Skeletal muscle tissue (tissue), 4 donors: ENCODE data around the gene PTP4A1. TPM values are rescaled to one million over a fixed set of nuclear protein-coding genes. Genes with fewer than 3 reads are reported as not detected.

Experiments
- H3K27ac ChIP-seq: one replicate; pipeline ENCODE4 v1.7.0; 2013; ENCODE audit warnings: mild to moderate bottlenecking, low read depth, low read length, inconsistent platforms
- H3K27me3 ChIP-seq, 3 donors: one replicate each; pipeline ENCODE4 v1.7.0; 2013; ENCODE audit warnings: low read length in 3 of 3; ENCODE audit not compliant: control insufficient read depth in 3 of 3, insufficient read depth in 3 of 3
- H3K36me3 ChIP-seq, 3 donors: one replicate each; pipeline ENCODE4 v1.7.0; 2013; ENCODE audit warnings: low read length in 3 of 3; ENCODE audit not compliant: control insufficient read depth in 3 of 3, insufficient read depth in 3 of 3
- H3K4me1 ChIP-seq, 3 donors: one replicate each; pipeline ENCODE4 v1.7.0; 2013; ENCODE audit warnings: low read length in 3 of 3, mild to moderate bottlenecking in 3 of 3; ENCODE audit not compliant: control insufficient read depth in 3 of 3, insufficient read depth in 3 of 3
- H3K4me3 ChIP-seq, 3 donors: one replicate each; pipeline ENCODE4 v1.7.0; 2013; ENCODE audit warnings: low read length in 3 of 3
- H3K9ac ChIP-seq, 3 donors: one replicate each; pipeline ENCODE4 v1.7.0; 2013; ENCODE audit warnings: low read length in 3 of 3, mild to moderate bottlenecking in 3 of 3, moderate library complexity in 2 of 3, low read depth in 1 of 3
- H3K9me3 ChIP-seq, 3 donors: one replicate each; pipeline ENCODE4 v1.7.0; 2013; ENCODE audit warnings: low read length in 3 of 3; ENCODE audit not compliant: control insufficient read depth in 3 of 3
- total RNA-seq: library from RNA; depleted of rRNA; stranded (reverse); fragments of >200 nt; gene quantifications from one replicate; pipeline ENCODE4 v1.2.3, GENCODE V29; 2014
- donor health status: Osteomylitis.

The PTP4A1 gene
- total RNA-seq, 1 donor from 2014 or later, result 28.7 TPM

DNA sequence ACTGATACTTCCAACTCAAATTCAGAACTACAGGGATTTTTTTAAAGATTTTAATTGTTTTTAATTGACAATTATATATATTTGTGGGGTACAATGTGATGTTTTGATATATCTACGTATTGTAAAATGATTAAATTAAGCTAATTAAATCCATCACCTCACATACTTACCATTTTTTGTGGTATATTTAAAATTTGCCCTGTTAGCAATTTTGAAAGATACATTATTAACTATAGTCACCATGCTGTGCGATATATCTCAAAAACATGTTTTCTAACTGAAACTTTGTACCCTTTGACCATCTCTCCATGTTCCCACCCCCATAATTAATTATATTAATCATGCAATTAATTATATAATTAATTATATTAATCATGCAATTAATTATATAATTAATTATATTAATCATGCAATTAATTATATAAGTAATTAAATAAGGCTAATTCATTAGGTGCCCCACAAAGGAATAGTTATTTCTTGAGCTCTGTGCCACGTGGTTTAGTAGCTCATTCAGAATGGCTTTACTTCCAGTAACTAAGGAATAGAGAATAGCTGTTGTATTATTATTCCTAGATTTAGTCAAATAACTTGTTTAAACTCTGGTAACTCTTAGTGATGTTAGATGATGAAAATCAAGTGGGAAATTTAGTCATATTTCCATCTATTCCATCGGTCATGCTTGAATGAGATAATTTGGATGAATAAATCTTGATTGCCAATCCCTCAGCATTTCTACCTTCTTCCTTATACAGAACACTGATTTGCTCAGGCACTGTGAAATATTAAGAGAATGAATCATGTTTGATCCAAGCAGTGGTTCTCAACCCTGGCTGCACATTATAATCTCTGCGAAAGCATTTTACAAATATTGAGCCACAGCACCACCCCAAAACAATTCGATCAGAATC, 25.1 kb downstream of the PTP4A1 start:
- peak overlapping the region in 1 of 3 donors; percentile 71 for H3K9ac ChIP-seq
- H3K4me3 ChIP-seq, result peak overlapping the region; percentile 77 to 85 (median 83)
- H3K27me3 ChIP-seq, result no peaks in the 10 kb centered on the region
- no peaks in the 10 kb centered on the region for H3K9me3 ChIP-seq
- H3K27ac ChIP-seq, result no peak overlapping the region
- H3K4me1 ChIP-seq, result peaks cover 3 to 10% (median 5%) of the 10 kb centered on the region in 3 donors
- H3K36me3 ChIP-seq, result no peaks in the 10 kb centered on the region

GRCh38 chr6:63598049-63599036, 26.1 kb downstream of the PTP4A1 start:
- Histone ChIP-seq H3K27me3 (no peaks in the 10 kb centered on the region), H3K4me3 (peak overlapping the region; percentile 77 to 85 (median 83)), H3K27ac (no peak overlapping the region), H3K4me1 (peaks cover 3 to 10% (median 5%) of the 10 kb centered on the region in 3 donors), H3K36me3 (no peaks in the 10 kb centered on the region), H3K9me3 (no peaks in the 10 kb centered on the region), H3K9ac (peak overlapping the region; percentile 71 to 84 (median 74))

DNA sequence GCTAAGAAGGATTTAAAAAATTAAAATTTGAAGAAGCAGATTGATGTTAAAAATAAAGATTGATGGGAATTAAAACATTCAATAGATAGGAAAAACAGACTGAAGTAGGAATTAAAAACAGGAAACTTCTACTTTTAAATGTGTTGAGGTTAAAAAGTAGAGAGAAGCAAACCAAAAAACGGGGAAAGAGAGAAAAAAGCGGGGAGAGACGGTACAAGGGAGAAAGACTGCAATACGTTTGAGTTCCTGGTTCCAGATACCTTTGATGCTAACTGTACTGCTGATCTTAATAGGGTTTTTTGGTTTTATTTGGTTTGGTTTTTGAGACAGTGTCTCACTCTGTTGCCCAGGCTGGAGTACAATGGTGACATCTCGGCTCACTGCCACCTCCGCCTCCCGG, 27.0 kb downstream of the PTP4A1 start:
- no peaks in the 10 kb centered on the region for H3K9me3 ChIP-seq
- H3K4me1 ChIP-seq, result peaks cover 3 to 10% (median 5%) of the 10 kb centered on the region in 3 donors
- H3K4me3 ChIP-seq, result no peak overlapping the region
- H3K27me3 ChIP-seq, result no peaks in the 10 kb centered on the region
- no peak overlapping the region for H3K27ac ChIP-seq
- H3K36me3 ChIP-seq, result no peaks in the 10 kb centered on the region
- no peak overlapping the region for H3K9ac ChIP-seq

- Histone ChIP-seq H3K4me1 (peaks cover 3 to 10% (median 5%) of the 10 kb centered on the region in 3 donors), H3K9me3 (no peaks in the 10 kb centered on the region), H3K9ac (no peak overlapping the region), H3K4me3 (no peak overlapping the region), H3K36me3 (no peaks in the 10 kb centered on the region), H3K27ac (no peak overlapping the region), H3K27me3 (no peaks in the 10 kb centered on the region)
These were observed 27.9 kb downstream of the PTP4A1 start for GRCh38 chr6:63600136-63600535.

GRCh38 chr6:63609231-63609630, 37.0 kb downstream of the PTP4A1 start:
- Histone ChIP-seq H3K9ac (no peak overlapping the region), H3K4me3 (no peak overlapping the region), H3K27me3 (no peaks in the 10 kb centered on the region), H3K9me3 (no peaks in the 10 kb centered on the region), H3K27ac (no peak overlapping the region), H3K36me3 (no peaks in the 10 kb centered on the region), H3K4me1 (no peaks in the 10 kb centered on the region)

GRCh38 chr6:63610944-63611343, 38.7 kb downstream of the PTP4A1 start:
- no peak overlapping the region for H3K27ac ChIP-seq
- H3K9me3 ChIP-seq, result no peaks in the 10 kb centered on the region
- no peaks in the 10 kb centered on the region for H3K27me3 ChIP-seq
- H3K36me3 ChIP-seq, result no peaks in the 10 kb centered on the region
- H3K4me1 ChIP-seq, result no peaks in the 10 kb centered on the region
- no peak overlapping the region for H3K9ac ChIP-seq
- H3K4me3 ChIP-seq, result no peak overlapping the region

- no peak overlapping the region for H3K27ac ChIP-seq
- no peaks in the 10 kb centered on the region for H3K9me3 ChIP-seq
- no peak overlapping the region for H3K4me3 ChIP-seq
- H3K36me3 ChIP-seq, result no peaks in the 10 kb centered on the region
- H3K27me3 ChIP-seq, result no peaks in the 10 kb centered on the region
- no peaks in the 10 kb centered on the region for H3K4me1 ChIP-seq
- no peak overlapping the region for H3K9ac ChIP-seq
These were observed 39.3 kb downstream of the PTP4A1 start for GRCh38 chr6:63611560-63611959.

- Histone ChIP-seq H3K4me3 (no peak overlapping the region), H3K27me3 (no peaks in the 10 kb centered on the region), H3K4me1 (no peaks in the 10 kb centered on the region), H3K9ac (no peak overlapping the region), H3K36me3 (no peaks in the 10 kb centered on the region), H3K9me3 (no peaks in the 10 kb centered on the region), H3K27ac (no peak overlapping the region)
These were observed 43.3 kb downstream of the PTP4A1 start for GRCh38 chr6:63615590-63615989.
